ENCODE measurements around the gene HAO2. TPM values are rescaled to one million over a fixed set of nuclear protein-coding genes. Genes with fewer than 3 reads are reported as not detected.

The HAO2 gene
- total RNA-seq, result not detected in 2 replicates
- polyA plus RNA-seq, result not detected in 2 replicates
- polyA plus RNA-seq (2011; cell fraction: cytosol; rRNA removed), result not detected in 2 replicates
- not detected in 2 replicates for polyA plus RNA-seq (2011; cell fraction: nucleus; rRNA removed)
- not detected in 2 replicates for polyA plus RNA-seq (2012)
- not detected in 2 replicates for polyA minus RNA-seq
- polyA minus RNA-seq (2011; cell fraction: cytosol; rRNA and poly(A)+ RNA removed), result not detected
- not detected in 2 replicates for polyA minus RNA-seq (2011; cell fraction: nucleus; rRNA and poly(A)+ RNA removed)
- percentile 4 among the genes with signal in this experiment for Bru-seq, nascent RNA
- percentile 4 among the genes with signal in this experiment for BruChase-seq, experiment 1, labeled RNA remaining after a 6-hour chase
- percentile 4 among the genes with signal in this experiment for BruChase-seq, experiment 2, labeled RNA remaining after a 2-hour chase
- long read RNA-seq, result 0 reads

GRCh38 chr1:119368554-119368953 is at the start of gene HAO2:
Gene HAO2, plus strand, starts transcription at chr1:119368785. Its CDS starts 12,301 bp downstream, at chr1:119381086.
- H3K9ac ChIP-seq (replicated peaks; ENCODE audit: extremely low read depth, insufficient read depth, low read length), result no peak within 1 kb of the TSS
- H3K27ac ChIP-seq (ENCODE audit: insufficient read depth, low read depth, low read length), result no peak within 1 kb of the TSS
- TF ChIP-seq POLR2AphosphoS5 (IDR thresholded peaks at IDR 0.05; ENCODE audit: insufficient read depth, low read depth, low read length) (no peak), CTCF (IDR thresholded peaks at IDR 0.05; ENCODE audit: extremely low read depth in 1 of 2, insufficient read depth in 1 of 2, low read depth in 1 of 2, low read length in 2 of 2) (no peak), EZH2 (IDR thresholded peaks at IDR 0.05; ENCODE audit: borderline replicate concordance, low read depth, low read length, severe bottlenecking) (no peak), JUN (IDR thresholded peaks at IDR 0.05; ENCODE audit: borderline replicate concordance, insufficient read depth, insufficient read length, low read depth) (no peak), MAX (IDR thresholded peaks at IDR 0.05; ENCODE audit: insufficient read depth, insufficient read length) (no peak), POLR2A (IDR thresholded peaks at IDR 0.05; ENCODE audit: low read depth, low read length) (no peak), GATA2 (IDR thresholded peaks at IDR 0.05; ENCODE audit: insufficient read depth, insufficient read length, low read depth, low read length) (no peak), FOS (IDR thresholded peaks at IDR 0.05; ENCODE audit: borderline replicate concordance, insufficient read depth, low read length) (no peak), MYC (IDR thresholded peaks at IDR 0.05; ENCODE audit: low read depth, low read length) (no peak)
- no peaks in the 10 kb centered on the region for H3K79me2 ChIP-seq (ENCODE audit: control insufficient read depth, insufficient read depth, low read length)
- FAIRE-seq, result no peak
- peaks cover 5 to 10% of the 10 kb centered on the region in 2 experiments for H3K27me3 ChIP-seq (ENCODE audit: control insufficient read depth in 2 of 2, insufficient read depth in 2 of 2, low read length in 2 of 2)
- CTCF ChIA-PET, result interaction anchor here (1.2 to 5.3 kb wide), 2 partner anchors 93 to 1291 kb away, joined by 4 to 70 read pairs; no protein-coding TSS in a partner anchor
- no peak within 1 kb of the TSS for H3K4me3 ChIP-seq (replicated peaks in 1 of 3; ENCODE audit: insufficient read depth in 1 of 3, low read depth in 1 of 3, low read length in 3 of 3)
- H3K4me1 ChIP-seq (ENCODE audit: control insufficient read depth, extremely low read depth, insufficient read depth, low read length), result no peaks in the 10 kb centered on the region
- H3K9me1 ChIP-seq (replicated peaks; ENCODE audit: control insufficient read depth, extremely low read depth, insufficient read depth, low read length), result no peaks in the 10 kb centered on the region
- intact Hi-C loops (cut with micrococcal nuclease) (no loop called here), dilution Hi-C loops (cut with MboI; ENCODE audit: extremely low pct_ligation_motif_present, low sequenced_read_pairs) (no loop called here)
- no peak for DNase-seq (ENCODE audit: low read depth, low spot score)
- H4K20me1 ChIP-seq (replicated peaks; ENCODE audit: control insufficient read depth, extremely low read depth, insufficient read depth, low read length), result no peaks in the 10 kb centered on the region
- H3K4me2 ChIP-seq (ENCODE audit: insufficient read depth, low read length), result no peak within 1 kb of the TSS
- no TSS peak for BruUV-seq (replicated peaks)
- no peak within 1 kb of the TSS for H2AFZ ChIP-seq (ENCODE audit: low read depth, low read length)
- H3K36me3 ChIP-seq (ENCODE audit: control insufficient read depth in 2 of 2, extremely low read depth in 1 of 2, insufficient read depth in 2 of 2, low read length in 2 of 2), result no peaks in the 10 kb centered on the region
- H3K9me3 ChIP-seq (replicated peaks; ENCODE audit: control insufficient read depth, insufficient read depth, low read length), result no peaks in the 10 kb centered on the region
- POLR2A ChIA-PET, result no interaction called here

Measured in endothelial cell of umbilical vein (primary cell).